ENCODE measurements around the gene NCEH1. TPM values are rescaled to one million over a fixed set of nuclear protein-coding genes. Genes with fewer than 3 reads are reported as not detected.

Gene NCEH1
- total and polyA plus RNA-seq, 2 of the 13 experiments (the other 11 are each of a cell fraction or from before 2014, with no cell fraction given) = 12.9 to 21.4 TPM

DNA sequence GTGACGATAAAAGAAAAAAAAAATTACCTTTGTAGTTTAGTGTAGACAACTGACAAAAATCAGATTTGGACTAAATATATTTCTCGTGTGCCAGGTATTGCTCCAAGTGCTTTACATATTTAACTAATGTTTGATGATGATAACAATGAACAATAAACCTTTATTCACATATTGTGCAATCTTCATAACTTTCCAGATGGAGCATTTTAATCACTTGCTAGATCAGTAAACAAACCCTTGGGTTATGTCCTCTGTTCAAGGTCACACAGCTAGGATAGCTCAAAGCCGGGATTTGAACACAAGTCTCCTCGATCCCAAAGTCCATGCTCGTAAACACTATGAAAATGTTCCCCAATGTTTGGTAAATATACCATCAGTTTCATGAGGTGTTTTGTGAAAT, 14.5 kb downstream of the NCEH1 start (continued):
- TF ChIP-seq, protein P1, sequence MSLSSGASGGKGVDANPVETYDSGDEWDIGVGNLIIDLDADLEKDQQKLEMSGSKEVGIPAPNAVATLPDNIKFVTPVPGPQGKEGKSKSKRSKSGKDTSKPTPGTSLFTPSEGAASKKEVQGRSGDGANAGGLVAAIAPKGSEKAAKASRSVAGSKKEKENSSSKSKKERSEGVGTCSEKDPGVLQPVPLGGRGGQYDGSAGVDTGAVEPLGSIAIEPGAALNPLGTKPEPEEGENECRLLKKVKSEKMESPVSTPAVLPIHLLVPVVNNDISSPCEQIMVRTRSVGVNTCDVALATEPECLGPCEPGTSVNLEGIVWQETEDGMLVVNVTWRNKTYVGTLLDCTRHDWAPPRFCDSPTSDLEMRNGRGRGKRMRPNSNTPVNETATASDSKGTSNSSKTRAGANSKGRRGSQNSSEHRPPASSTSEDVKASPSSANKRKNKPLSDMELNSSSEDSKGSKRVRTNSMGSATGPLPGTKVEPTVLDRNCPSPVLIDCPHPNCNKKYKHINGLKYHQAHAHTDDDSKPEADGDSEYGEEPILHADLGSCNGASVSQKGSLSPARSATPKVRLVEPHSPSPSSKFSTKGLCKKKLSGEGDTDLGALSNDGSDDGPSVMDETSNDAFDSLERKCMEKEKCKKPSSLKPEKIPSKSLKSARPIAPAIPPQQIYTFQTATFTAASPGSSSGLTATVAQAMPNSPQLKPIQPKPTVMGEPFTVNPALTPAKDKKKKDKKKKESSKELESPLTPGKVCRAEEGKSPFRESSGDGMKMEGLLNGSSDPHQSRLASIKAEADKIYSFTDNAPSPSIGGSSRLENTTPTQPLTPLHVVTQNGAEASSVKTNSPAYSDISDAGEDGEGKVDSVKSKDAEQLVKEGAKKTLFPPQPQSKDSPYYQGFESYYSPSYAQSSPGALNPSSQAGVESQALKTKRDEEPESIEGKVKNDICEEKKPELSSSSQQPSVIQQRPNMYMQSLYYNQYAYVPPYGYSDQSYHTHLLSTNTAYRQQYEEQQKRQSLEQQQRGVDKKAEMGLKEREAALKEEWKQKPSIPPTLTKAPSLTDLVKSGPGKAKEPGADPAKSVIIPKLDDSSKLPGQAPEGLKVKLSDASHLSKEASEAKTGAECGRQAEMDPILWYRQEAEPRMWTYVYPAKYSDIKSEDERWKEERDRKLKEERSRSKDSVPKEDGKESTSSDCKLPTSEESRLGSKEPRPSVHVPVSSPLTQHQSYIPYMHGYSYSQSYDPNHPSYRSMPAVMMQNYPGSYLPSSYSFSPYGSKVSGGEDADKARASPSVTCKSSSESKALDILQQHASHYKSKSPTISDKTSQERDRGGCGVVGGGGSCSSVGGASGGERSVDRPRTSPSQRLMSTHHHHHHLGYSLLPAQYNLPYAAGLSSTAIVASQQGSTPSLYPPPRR (CRISPR knock-in tag; IDR thresholded peaks at IDR 0.05; ENCODE audit: borderline replicate concordance) = peak; percentile 79
- TF ChIP-seq ZNF800 (CRISPR knock-in tag; IDR thresholded peaks at IDR 0.05) (peak; percentile 49; the same call in 1 of the 2 replicates), NONO (IDR thresholded peaks at IDR 0.05) (no peak), NONO (CRISPR knock-in tag; conservative IDR thresholded peaks at IDR 0.05) (peak; percentile 70; the same call in 1 of the 2 replicates), ZMYM4 (CRISPR knock-in tag; IDR thresholded peaks at IDR 0.05) (peak; percentile 66), AGO1 (IDR thresholded peaks at IDR 0.05; ENCODE audit: low read depth, low read length, poor library complexity, severe bottlenecking) (no peak), ZBTB7B (CRISPR knock-in tag; IDR thresholded peaks at IDR 0.05) (peak; percentile 54; the same call in 1 of the 2 replicates), CSRNP2 (CRISPR knock-in tag; conservative IDR thresholded peaks at IDR 0.05; ENCODE audit: low read depth) (no peak), SIX1 (CRISPR knock-in tag; IDR thresholded peaks at IDR 0.05; ENCODE audit: borderline replicate concordance) (peak; percentile 84), POGZ (CRISPR knock-in tag; IDR thresholded peaks at IDR 0.05) (peak; percentile 79), YEATS4 (CRISPR knock-in tag; IDR thresholded peaks at IDR 0.05; ENCODE audit: borderline replicate concordance) (0 out of 2 replicates have a peak, but pooled peaks have one; percentile 42), ZNF891 (CRISPR knock-in tag; IDR thresholded peaks at IDR 0.05) (no peak), MEF2D (CRISPR knock-in tag; IDR thresholded peaks at IDR 0.05) (peak; percentile 69; the same call in 1 of the 2 replicates), RBAK (CRISPR knock-in tag; IDR thresholded peaks at IDR 0.05) (no peak), ZNF761 (CRISPR knock-in tag; conservative IDR thresholded peaks at IDR 0.05) (0 out of 2 replicates have a peak, but pooled peaks have one; percentile 38), ZNF205 (CRISPR knock-in tag; IDR thresholded peaks at IDR 0.05) (peak; percentile 81; the same call in 1 of the 2 replicates), KDM2A (CRISPR knock-in tag; IDR thresholded peaks at IDR 0.05; ENCODE audit: borderline replicate concordance, low read depth) (no peak)
- TF ChIP-seq, protein P2, sequence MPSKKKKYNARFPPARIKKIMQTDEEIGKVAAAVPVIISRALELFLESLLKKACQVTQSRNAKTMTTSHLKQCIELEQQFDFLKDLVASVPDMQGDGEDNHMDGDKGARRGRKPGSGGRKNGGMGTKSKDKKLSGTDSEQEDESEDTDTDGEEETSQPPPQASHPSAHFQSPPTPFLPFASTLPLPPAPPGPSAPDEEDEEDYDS (CRISPR knock-in tag; IDR thresholded peaks at IDR 0.05) = peak; percentile 23; the same call in 1 of the 2 replicates
- TF ChIP-seq, protein P3, sequence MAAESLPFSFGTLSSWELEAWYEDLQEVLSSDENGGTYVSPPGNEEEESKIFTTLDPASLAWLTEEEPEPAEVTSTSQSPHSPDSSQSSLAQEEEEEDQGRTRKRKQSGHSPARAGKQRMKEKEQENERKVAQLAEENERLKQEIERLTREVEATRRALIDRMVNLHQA (CRISPR knock-in tag; IDR thresholded peaks at IDR 0.05) = peak; percentile 47; the same call in 1 of the 2 replicates
- TF ChIP-seq, protein P4, sequence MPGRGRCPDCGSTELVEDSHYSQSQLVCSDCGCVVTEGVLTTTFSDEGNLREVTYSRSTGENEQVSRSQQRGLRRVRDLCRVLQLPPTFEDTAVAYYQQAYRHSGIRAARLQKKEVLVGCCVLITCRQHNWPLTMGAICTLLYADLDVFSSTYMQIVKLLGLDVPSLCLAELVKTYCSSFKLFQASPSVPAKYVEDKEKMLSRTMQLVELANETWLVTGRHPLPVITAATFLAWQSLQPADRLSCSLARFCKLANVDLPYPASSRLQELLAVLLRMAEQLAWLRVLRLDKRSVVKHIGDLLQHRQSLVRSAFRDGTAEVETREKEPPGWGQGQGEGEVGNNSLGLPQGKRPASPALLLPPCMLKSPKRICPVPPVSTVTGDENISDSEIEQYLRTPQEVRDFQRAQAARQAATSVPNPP (CRISPR knock-in tag; IDR thresholded peaks at IDR 0.05) = no peak
